Fibroblast of lung (primary cell): Measurements from ENCODE around the gene DENND1A. TPM values are rescaled to one million over a fixed set of nuclear protein-coding genes. Genes with fewer than 3 reads are reported as not detected.

ENCODE experiments used
- DNase-seq, 2 donors: peaks; one replicate each; pipeline versions ENCODE4 v3.0.0 to v3.0.0-alpha.2; 2010; ENCODE audit warnings: low read depth in 2 of 2
- H2AFZ ChIP-seq: 2 replicates; pipeline ENCODE4 v1.5.1; 2012; ENCODE audit warnings: low read length, control low read depth, inconsistent platforms
- H3K27ac ChIP-seq: 2 replicates; pipeline ENCODE4 v1.5.1; 2011; ENCODE audit warnings: low read length, control low read depth; ENCODE audit not compliant: insufficient read depth
- H3K27me3 ChIP-seq: 2 replicates; pipeline ENCODE4 v1.5.1; 2011; ENCODE audit warnings: mild to moderate bottlenecking, low read length; ENCODE audit not compliant: control insufficient read depth, insufficient read depth
- H3K36me3 ChIP-seq: 2 replicates; pipeline ENCODE4 v1.5.1; 2011; ENCODE audit warnings: low read length; ENCODE audit not compliant: control insufficient read depth, insufficient read depth
- H3K4me1 ChIP-seq: 2 replicates; pipeline ENCODE4 v1.5.1; 2011; ENCODE audit warnings: low read length; ENCODE audit not compliant: control insufficient read depth, insufficient read depth; ENCODE audit errors: extremely low read depth
- H3K4me2 ChIP-seq: 2 replicates; pipeline ENCODE4 v1.5.1; 2011; ENCODE audit warnings: low read length, control low read depth; ENCODE audit not compliant: insufficient read depth; ENCODE audit errors: extremely low read depth
- H3K4me3 ChIP-seq, 4 experiments: fragments of 200-600 bp in 1 of 4; sonication (generic) in 1 of 4; replicated peaks in 1 of 4; 2 replicates each; pipeline ENCODE4 v1.5.1; 2011 to 2016; ENCODE audit warnings: low read length in 4 of 4, low read depth in 3 of 4, mild to moderate bottlenecking in 3 of 4, control low read depth in 2 of 4, inconsistent platforms in 1 of 4, mixed read lengths in 1 of 4; ENCODE audit not compliant: insufficient read depth in 1 of 4; ENCODE audit errors: control extremely low read depth in 1 of 4
- H3K79me2 ChIP-seq: 2 replicates; pipeline ENCODE4 v1.5.1; 2012; ENCODE audit warnings: mild to moderate bottlenecking, low read length, inconsistent platforms; ENCODE audit not compliant: control insufficient read depth, insufficient read depth
- H3K9ac ChIP-seq: 2 replicates; pipeline ENCODE4 v1.5.1; 2011; ENCODE audit warnings: mild to moderate bottlenecking, low read length, control low read depth; ENCODE audit not compliant: insufficient read depth
- H3K9me3 ChIP-seq: 2 replicates; pipeline ENCODE4 v1.5.1; 2012; ENCODE audit warnings: low read depth, low read length; ENCODE audit not compliant: control insufficient read depth, insufficient read depth
- H4K20me1 ChIP-seq: 2 replicates; pipeline ENCODE4 v1.5.1; 2011; ENCODE audit warnings: low read length; ENCODE audit not compliant: control insufficient read depth, insufficient read depth; ENCODE audit errors: extremely low read depth
- EZH2 ChIP-seq: IDR thresholded peaks from 2 replicates; pipeline ENCODE4 v1.5.1; 2012; ENCODE audit warnings: low read length, control low read depth, mild to moderate bottlenecking; ENCODE audit errors: missing control alignments
- polyA plus RNA-seq, 2 donors: library from polyadenylated mRNA; depleted of rRNA in 1 of 2; stranded (reverse) in 1 of 2; unstranded in 1 of 2; fragments of >200 nt; gene quantifications; 2 replicates each; pipeline ENCODE4 v1.2.1, GENCODE V29; 2011 to 2012; ENCODE audit warnings: missing spikeins in 1 of 2
- total RNA-seq: library from RNA; depleted of rRNA; stranded (reverse); fragments of >200 nt; gene quantifications from 2 replicates; pipeline ENCODE4 v1.2.1, GENCODE V29; 2014
- TF ChIP-seq, protein P1 (sequence below), 2 donors: IDR thresholded peaks in 1 of 2; conservative IDR thresholded peaks in 1 of 2; 1 replicate in 1 of 2; 2 replicates in 1 of 2; pipeline ENCODE4 v1.5.1; 2011 to 2012; ENCODE audit warnings: low read length in 2 of 2, control low read depth in 1 of 2, inconsistent platforms in 1 of 2, low read depth in 1 of 2, mild to moderate bottlenecking in 1 of 2

The DENND1A gene
- total and polyA plus RNA-seq, 2 donors (not counting 1 experiment from before 2014, with no cell fraction given), result 13.0 to 18.3 TPM

- Histone ChIP-seq H3K9me3 (no peaks in the 10 kb centered on the region), H3K9ac (no peak overlapping the region), H3K4me1 (no peaks in the 10 kb centered on the region), H2AFZ (no peak overlapping the region), H3K4me3 (no peak overlapping the region), H3K36me3 (no peaks in the 10 kb centered on the region), H3K4me2 (no peak overlapping the region), H4K20me1 (no peaks in the 10 kb centered on the region), H3K79me2 (no peaks in the 10 kb centered on the region), H3K27me3 (no peaks in the 10 kb centered on the region), H3K27ac (no peak overlapping the region)
- no peak for DNase-seq
- TF ChIP-seq EZH2, result no peak
- TF ChIP-seq, protein P1, sequence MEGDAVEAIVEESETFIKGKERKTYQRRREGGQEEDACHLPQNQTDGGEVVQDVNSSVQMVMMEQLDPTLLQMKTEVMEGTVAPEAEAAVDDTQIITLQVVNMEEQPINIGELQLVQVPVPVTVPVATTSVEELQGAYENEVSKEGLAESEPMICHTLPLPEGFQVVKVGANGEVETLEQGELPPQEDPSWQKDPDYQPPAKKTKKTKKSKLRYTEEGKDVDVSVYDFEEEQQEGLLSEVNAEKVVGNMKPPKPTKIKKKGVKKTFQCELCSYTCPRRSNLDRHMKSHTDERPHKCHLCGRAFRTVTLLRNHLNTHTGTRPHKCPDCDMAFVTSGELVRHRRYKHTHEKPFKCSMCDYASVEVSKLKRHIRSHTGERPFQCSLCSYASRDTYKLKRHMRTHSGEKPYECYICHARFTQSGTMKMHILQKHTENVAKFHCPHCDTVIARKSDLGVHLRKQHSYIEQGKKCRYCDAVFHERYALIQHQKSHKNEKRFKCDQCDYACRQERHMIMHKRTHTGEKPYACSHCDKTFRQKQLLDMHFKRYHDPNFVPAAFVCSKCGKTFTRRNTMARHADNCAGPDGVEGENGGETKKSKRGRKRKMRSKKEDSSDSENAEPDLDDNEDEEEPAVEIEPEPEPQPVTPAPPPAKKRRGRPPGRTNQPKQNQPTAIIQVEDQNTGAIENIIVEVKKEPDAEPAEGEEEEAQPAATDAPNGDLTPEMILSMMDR (conservative IDR thresholded peaks at IDR 0.05 in 1 of 2, IDR thresholded peaks at IDR 0.05 in 1 of 2; ENCODE audit: low read depth in 1 of 2, low read length in 2 of 2), result no peak
Measured at GRCh38 chr9:123523845-123524244, 406.1 kb downstream of the DENND1A start.

DNA sequence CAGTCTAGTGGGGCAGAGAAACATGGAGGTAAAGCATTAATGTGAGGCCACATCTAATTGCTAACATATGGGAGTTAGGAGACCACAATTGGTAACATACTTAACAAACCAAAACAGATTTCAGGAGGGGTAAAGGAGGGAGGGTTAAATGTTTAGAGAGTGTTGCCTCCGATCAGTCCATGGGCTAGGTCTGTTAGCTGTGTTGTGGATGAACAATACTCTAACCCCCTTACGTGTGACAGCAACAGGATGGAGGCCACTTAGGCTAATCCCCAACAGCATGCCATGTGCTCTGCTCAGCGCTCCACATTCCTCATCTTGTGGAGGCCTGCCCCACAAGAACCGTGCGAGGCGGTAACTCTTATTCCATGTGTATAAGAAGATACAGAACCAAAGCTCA, 406.9 kb downstream of the DENND1A start:
- H3K9me3 ChIP-seq, result no peaks in the 10 kb centered on the region
- H3K9ac ChIP-seq, result no peak overlapping the region
- no peak for TF ChIP-seq EZH2
- TF ChIP-seq, protein P1 (conservative IDR thresholded peaks at IDR 0.05 in 1 of 2, IDR thresholded peaks at IDR 0.05 in 1 of 2; ENCODE audit: low read depth in 1 of 2, low read length in 2 of 2), result no peak
- H3K4me3 ChIP-seq, result no peak overlapping the region
- H3K79me2 ChIP-seq, result no peaks in the 10 kb centered on the region
- H3K36me3 ChIP-seq, result no peaks in the 10 kb centered on the region
- H2AFZ ChIP-seq, result no peak overlapping the region
- no peaks in the 10 kb centered on the region for H4K20me1 ChIP-seq
- no peaks in the 10 kb centered on the region for H3K4me1 ChIP-seq
- H3K4me2 ChIP-seq, result no peak overlapping the region
- no peak for DNase-seq
- no peaks in the 10 kb centered on the region for H3K27me3 ChIP-seq
- H3K27ac ChIP-seq, result no peak overlapping the region

DNA sequence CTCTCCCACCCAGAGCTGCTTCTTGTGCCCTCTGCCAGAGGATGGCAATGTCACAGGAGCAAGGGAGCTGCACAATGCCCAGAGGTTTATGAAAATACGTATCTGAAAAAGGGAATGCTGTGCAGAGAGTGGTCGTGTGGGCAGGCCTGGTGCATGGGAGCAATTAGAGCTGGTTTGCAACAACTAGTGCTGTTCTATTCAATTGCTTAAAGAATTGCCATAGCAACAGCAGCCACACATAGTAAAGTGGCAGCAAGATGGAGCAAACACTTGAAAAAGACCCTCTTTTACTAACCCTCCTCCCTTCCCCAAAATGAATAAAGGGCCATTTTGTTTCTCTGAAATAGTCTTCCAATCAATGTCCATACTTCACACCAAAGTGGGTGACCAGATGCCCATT, 407.7 kb downstream of the DENND1A start:
- no peaks in the 10 kb centered on the region for H3K36me3 ChIP-seq
- H4K20me1 ChIP-seq, result no peaks in the 10 kb centered on the region
- no peaks in the 10 kb centered on the region for H3K27me3 ChIP-seq
- no peak overlapping the region for H3K4me3 ChIP-seq
- no peak for DNase-seq
- H3K9me3 ChIP-seq, result no peaks in the 10 kb centered on the region
- no peaks in the 10 kb centered on the region for H3K4me1 ChIP-seq
- H3K9ac ChIP-seq, result no peak overlapping the region
- no peaks in the 10 kb centered on the region for H3K79me2 ChIP-seq
- no peak overlapping the region for H3K27ac ChIP-seq
- TF ChIP-seq, protein P1 (conservative IDR thresholded peaks at IDR 0.05 in 1 of 2, IDR thresholded peaks at IDR 0.05 in 1 of 2; ENCODE audit: low read depth in 1 of 2, low read length in 2 of 2), result no peak
- no peak for TF ChIP-seq EZH2
- H2AFZ ChIP-seq, result no peak overlapping the region
- no peak overlapping the region for H3K4me2 ChIP-seq
